MM.1S (cell line): Measurements from ENCODE around the gene FBXL17.

Source experiments
- CTCF ChIP-seq: fragments of 300-600 bp; sonication (generic); IDR thresholded peaks from 2 replicates; pipeline ENCODE4 v1.5.1; 2016; ENCODE audit warnings: antibody characterized with exemption, low read length, mixed read lengths
- EZH2 ChIP-seq: fragments of 300-600 bp; sonication (generic); optimal IDR thresholded peaks from 2 replicates; pipeline ENCODE3; 2017; ENCODE audit warnings: low read depth, mild to moderate bottlenecking, antibody characterized with exemption, low read length, mixed read lengths
- EZH2phosphoT487 ChIP-seq: fragments of 300-600 bp; sonication (generic); IDR thresholded peaks from 2 replicates; pipeline ENCODE4 v1.6.1; 2018; ENCODE audit warnings: antibody characterized with exemption, low read length

DNA sequence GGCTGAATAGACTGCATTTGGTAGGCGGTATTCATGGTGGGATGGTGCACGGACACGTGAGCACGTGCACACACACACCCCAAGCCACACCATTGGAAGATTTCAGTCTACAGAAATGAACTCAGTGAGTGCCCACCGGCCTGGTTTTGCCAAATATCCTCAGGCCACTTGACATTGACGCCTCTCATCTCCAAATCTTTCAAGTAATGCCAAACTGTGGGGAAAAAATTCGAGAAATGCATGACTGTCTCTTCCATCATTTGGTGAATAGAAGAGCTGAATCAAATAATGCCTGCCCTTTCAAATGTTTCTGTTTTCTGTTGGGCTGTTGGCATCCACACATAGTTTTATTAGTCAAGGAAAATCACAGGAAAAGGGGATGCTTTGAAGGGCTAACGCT, 528.9 kb downstream of the FBXL17 start:
- TF ChIP-seq CTCF (no peak), EZH2phosphoT487 (no peak), EZH2 (no peak)
